HepG2 (cell line): ENCODE results near the gene LMNA. TPM values are rescaled to one million over a fixed set of nuclear protein-coding genes. Genes with fewer than 3 reads are reported as not detected.

Experiments used
- LCORL ChIP-seq, 2 experiments: fragments of 450-650 bp in 1 of 2; sonication (generic) in 1 of 2; formaldehyde crosslinking in 1 of 2; IDR thresholded peaks; 2 replicates each; pipeline versions ENCODE4 v1.5.0 to v1.6.1; 2017 to 2020; ENCODE audit warnings: antibody characterized with exemption in 1 of 2, missing genetic modification reagents in 1 of 2
- MAFK ChIP-seq, 2 experiments: IDR thresholded peaks in 1 of 2; conservative IDR thresholded peaks in 1 of 2; 2 replicates each; pipeline ENCODE4 v1.6.1; 2011; ENCODE audit warnings: improper control_type of control experiment in 2 of 2, low read length in 2 of 2
- MBNL3 ChIP-seq: fragments of 250-450 bp; sonication (Bioruptor Pico); conservative IDR thresholded peaks from 2 replicates; pipeline ENCODE4 v1.8.0; 2022; ENCODE audit warnings: mild to moderate bottlenecking, inconsistent platforms
- MEIS1 ChIP-seq: sonication (generic); formaldehyde crosslinking; IDR thresholded peaks from 2 replicates; pipeline ENCODE4 v1.9.0; 2021; ENCODE audit warnings: mild to moderate bottlenecking, missing genetic modification reagents, moderate library complexity, borderline replicate concordance
- NFRKB ChIP-seq: fragments of 450-650 bp; IDR thresholded peaks from 2 replicates; pipeline ENCODE4 v1.6.1; 2017
- REPIN1 ChIP-seq: sonication (generic); formaldehyde crosslinking; IDR thresholded peaks from 2 replicates; pipeline ENCODE4 v1.8.0; 2022; ENCODE audit warnings: missing genetic modification reagents, low read depth, mild to moderate bottlenecking, borderline replicate concordance
- SNAPC2 ChIP-seq: sonication (generic); formaldehyde crosslinking; IDR thresholded peaks from 2 replicates; pipeline ENCODE4 v1.8.1; 2022; ENCODE audit warnings: mild to moderate bottlenecking, missing genetic modification reagents
- ZNF225 ChIP-seq: sonication (generic); formaldehyde crosslinking; IDR thresholded peaks from 2 replicates; pipeline ENCODE4 v1.4.0; 2020; ENCODE audit warnings: mild to moderate bottlenecking, missing genetic modification reagents
- ZNF496 ChIP-seq: sonication (generic); formaldehyde crosslinking; IDR thresholded peaks from 2 replicates; pipeline ENCODE4 v1.8.1; 2023; ENCODE audit warnings: mild to moderate bottlenecking, moderate library complexity, missing genetic modification reagents; ENCODE audit not compliant: insufficient replicate concordance
- ZNF510 ChIP-seq: sonication (generic); formaldehyde crosslinking; IDR thresholded peaks from 2 replicates; pipeline ENCODE4 v1.4.0; 2020; ENCODE audit warnings: low read depth, mild to moderate bottlenecking, missing genetic modification reagents
- ZNF543 ChIP-seq: sonication (generic); formaldehyde crosslinking; IDR thresholded peaks from 2 replicates; pipeline ENCODE4 v1.4.0; 2020; ENCODE audit warnings: mild to moderate bottlenecking, missing genetic modification reagents
- ZNF607 ChIP-seq: sonication (generic); formaldehyde crosslinking; IDR thresholded peaks from 2 replicates; pipeline ENCODE4 v1.5.1; 2020; ENCODE audit warnings: missing genetic modification reagents, mild to moderate bottlenecking, borderline replicate concordance
- polyA plus RNA-seq, 8 experiments: library from polyadenylated mRNA; depleted of rRNA in 3 of 8; stranded (reverse) in 7 of 8; unstranded in 1 of 8; fragments of >200 nt; fragmentation: Illumina TruSeq in 4 of 8; extraction: Trizol in 4 of 8; gene quantifications; 2 replicates each; pipeline versions ENCODE4 v1.2.1 to v1.2.3, GENCODE V29; 2011 to 2016; ENCODE audit warnings: low read depth in 4 of 8, missing spikeins in 1 of 8, mixed read lengths in 1 of 8; ENCODE audit not compliant: insufficient read depth in 1 of 8
- total RNA-seq, 5 experiments: library from RNA; depleted of rRNA; stranded (reverse); fragments of >200 nt; fragmentation: Illumina TruSeq; extraction: Trizol; gene quantifications; 2 replicates each; pipeline ENCODE4 v1.2.3, GENCODE V29; 2016; ENCODE audit warnings: low read depth in 1 of 5
- TF ChIP-seq, protein P1 (sequence below): sonication (generic); formaldehyde crosslinking; IDR thresholded peaks from 2 replicates; pipeline ENCODE4 v1.5.0; 2020; ENCODE audit warnings: mild to moderate bottlenecking, low read depth, missing genetic modification reagents, borderline replicate concordance
- TF ChIP-seq, protein P2 (sequence below): sonication (generic); formaldehyde crosslinking; IDR thresholded peaks from 2 replicates; pipeline ENCODE4 v1.4.0; 2020; ENCODE audit warnings: mild to moderate bottlenecking, missing genetic modification reagents
- TF ChIP-seq, protein P3 (sequence below): sonication (generic); formaldehyde crosslinking; IDR thresholded peaks from 2 replicates; pipeline ENCODE4 v1.4.0; 2020; ENCODE audit warnings: mild to moderate bottlenecking, missing genetic modification reagents, borderline replicate concordance
- TF ChIP-seq, protein P4 (sequence below): sonication (generic); formaldehyde crosslinking; IDR thresholded peaks from 2 replicates; pipeline ENCODE4 v1.4.0; 2020; ENCODE audit warnings: mild to moderate bottlenecking, missing genetic modification reagents
- TF ChIP-seq, protein P5 (sequence below): sonication (generic); formaldehyde crosslinking; IDR thresholded peaks from 2 replicates; pipeline ENCODE4 v1.5.0; 2020; ENCODE audit warnings: mild to moderate bottlenecking, missing genetic modification reagents, moderate library complexity
- TF ChIP-seq, protein P6 (sequence below): sonication (generic); formaldehyde crosslinking; IDR thresholded peaks from 2 replicates; pipeline ENCODE4 v1.5.0; 2020; ENCODE audit warnings: missing genetic modification reagents

The LMNA gene
- total and polyA plus RNA-seq, 2 of the 13 experiments (the other 11 are each of a cell fraction or from before 2014, with no cell fraction given): 107 to 225 TPM

DNA sequence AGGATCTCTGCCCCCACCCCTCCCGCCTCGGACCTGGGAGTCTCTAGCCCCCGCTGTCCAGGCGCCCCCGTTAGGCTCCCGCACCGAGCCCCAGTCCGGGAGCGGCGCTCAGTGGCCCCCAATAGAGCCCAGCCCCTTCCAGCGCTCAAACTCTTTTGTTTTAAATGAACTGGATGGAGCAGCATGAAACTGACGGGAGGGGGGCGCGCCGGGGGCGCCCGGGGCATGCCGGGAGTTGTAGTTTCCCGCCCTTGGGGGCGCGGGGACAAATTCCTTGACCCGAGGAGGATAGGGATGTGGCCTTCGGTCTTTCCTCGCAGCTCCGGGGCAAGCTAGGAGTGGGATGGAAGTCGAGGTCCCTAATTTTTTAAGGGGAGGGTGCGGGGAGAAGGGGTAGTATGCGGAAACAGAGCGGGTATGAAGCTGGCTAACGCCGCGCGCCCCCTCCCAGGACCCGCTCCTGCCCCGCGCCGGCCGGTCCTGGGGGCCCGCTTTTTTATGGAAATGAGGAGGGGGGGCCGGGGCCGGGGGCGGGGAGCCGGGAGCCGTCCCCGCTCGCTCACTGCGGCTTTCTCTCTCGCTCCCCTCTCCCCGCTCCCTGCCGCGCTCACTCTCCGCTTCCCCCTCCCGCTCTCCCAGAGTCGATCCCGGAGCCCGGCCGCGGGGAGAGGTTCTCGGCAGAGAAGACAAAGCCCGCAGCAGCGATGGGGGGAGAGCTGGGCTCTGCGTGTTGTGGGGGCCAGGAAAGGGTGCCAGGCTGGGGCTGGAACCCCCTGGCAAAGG, 32.0 kb upstream of the LMNA start, which contains the start of gene MEX3A (continued):
- TF ChIP-seq ZNF543 (CRISPR knock-in tag) (no peak), ZNF225 (CRISPR knock-in tag) (no peak), ZNF510 (CRISPR knock-in tag) (no peak), ZNF607 (CRISPR knock-in tag) (peak; percentile 48; the same call in 1 of the 2 replicates), SNAPC2 (CRISPR knock-in tag) (no peak), REPIN1 (CRISPR knock-in tag) (no peak), MBNL3 (no peak), MAFK (conservative IDR thresholded peaks at IDR 0.05 in 1 of 2, IDR thresholded peaks at IDR 0.05 in 1 of 2; ENCODE audit: low read length in 2 of 2) (no peak), ZNF496 (CRISPR knock-in tag) (no peak), MEIS1 (CRISPR knock-in tag) (peak; percentile 41; the same call in 1 of the 2 replicates), LCORL (IDR thresholded peaks at IDR 0.05) (no peak), LCORL (CRISPR knock-in tag; IDR thresholded peaks at IDR 0.05) (peak; percentile 82; the same call in 1 of the 2 replicates), NFRKB (no peak)
- TF ChIP-seq, protein P1, sequence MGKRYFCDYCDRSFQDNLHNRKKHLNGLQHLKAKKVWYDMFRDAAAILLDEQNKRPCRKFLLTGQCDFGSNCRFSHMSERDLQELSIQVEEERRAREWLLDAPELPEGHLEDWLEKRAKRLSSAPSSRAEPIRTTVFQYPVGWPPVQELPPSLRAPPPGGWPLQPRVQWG (CRISPR knock-in tag): no peak
- TF ChIP-seq, protein P2, sequence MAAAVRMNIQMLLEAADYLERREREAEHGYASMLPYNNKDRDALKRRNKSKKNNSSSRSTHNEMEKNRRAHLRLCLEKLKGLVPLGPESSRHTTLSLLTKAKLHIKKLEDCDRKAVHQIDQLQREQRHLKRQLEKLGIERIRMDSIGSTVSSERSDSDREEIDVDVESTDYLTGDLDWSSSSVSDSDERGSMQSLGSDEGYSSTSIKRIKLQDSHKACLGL (CRISPR knock-in tag): no peak; the same call in 1 of the 2 replicates
- TF ChIP-seq, protein P3, sequence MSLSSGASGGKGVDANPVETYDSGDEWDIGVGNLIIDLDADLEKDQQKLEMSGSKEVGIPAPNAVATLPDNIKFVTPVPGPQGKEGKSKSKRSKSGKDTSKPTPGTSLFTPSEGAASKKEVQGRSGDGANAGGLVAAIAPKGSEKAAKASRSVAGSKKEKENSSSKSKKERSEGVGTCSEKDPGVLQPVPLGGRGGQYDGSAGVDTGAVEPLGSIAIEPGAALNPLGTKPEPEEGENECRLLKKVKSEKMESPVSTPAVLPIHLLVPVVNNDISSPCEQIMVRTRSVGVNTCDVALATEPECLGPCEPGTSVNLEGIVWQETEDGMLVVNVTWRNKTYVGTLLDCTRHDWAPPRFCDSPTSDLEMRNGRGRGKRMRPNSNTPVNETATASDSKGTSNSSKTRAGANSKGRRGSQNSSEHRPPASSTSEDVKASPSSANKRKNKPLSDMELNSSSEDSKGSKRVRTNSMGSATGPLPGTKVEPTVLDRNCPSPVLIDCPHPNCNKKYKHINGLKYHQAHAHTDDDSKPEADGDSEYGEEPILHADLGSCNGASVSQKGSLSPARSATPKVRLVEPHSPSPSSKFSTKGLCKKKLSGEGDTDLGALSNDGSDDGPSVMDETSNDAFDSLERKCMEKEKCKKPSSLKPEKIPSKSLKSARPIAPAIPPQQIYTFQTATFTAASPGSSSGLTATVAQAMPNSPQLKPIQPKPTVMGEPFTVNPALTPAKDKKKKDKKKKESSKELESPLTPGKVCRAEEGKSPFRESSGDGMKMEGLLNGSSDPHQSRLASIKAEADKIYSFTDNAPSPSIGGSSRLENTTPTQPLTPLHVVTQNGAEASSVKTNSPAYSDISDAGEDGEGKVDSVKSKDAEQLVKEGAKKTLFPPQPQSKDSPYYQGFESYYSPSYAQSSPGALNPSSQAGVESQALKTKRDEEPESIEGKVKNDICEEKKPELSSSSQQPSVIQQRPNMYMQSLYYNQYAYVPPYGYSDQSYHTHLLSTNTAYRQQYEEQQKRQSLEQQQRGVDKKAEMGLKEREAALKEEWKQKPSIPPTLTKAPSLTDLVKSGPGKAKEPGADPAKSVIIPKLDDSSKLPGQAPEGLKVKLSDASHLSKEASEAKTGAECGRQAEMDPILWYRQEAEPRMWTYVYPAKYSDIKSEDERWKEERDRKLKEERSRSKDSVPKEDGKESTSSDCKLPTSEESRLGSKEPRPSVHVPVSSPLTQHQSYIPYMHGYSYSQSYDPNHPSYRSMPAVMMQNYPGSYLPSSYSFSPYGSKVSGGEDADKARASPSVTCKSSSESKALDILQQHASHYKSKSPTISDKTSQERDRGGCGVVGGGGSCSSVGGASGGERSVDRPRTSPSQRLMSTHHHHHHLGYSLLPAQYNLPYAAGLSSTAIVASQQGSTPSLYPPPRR (CRISPR knock-in tag): no peak
- TF ChIP-seq, protein P4, sequence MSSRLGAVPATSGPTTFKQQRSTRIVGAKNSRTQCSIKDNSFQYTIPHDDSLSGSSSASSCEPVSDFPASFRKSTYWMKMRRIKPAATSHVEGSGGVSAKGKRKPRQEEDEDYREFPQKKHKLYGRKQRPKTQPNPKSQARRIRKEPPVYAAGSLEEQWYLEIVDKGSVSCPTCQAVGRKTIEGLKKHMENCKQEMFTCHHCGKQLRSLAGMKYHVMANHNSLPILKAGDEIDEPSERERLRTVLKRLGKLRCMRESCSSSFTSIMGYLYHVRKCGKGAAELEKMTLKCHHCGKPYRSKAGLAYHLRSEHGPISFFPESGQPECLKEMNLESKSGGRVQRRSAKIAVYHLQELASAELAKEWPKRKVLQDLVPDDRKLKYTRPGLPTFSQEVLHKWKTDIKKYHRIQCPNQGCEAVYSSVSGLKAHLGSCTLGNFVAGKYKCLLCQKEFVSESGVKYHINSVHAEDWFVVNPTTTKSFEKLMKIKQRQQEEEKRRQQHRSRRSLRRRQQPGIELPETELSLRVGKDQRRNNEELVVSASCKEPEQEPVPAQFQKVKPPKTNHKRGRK (CRISPR knock-in tag): no peak
- TF ChIP-seq, protein P5, sequence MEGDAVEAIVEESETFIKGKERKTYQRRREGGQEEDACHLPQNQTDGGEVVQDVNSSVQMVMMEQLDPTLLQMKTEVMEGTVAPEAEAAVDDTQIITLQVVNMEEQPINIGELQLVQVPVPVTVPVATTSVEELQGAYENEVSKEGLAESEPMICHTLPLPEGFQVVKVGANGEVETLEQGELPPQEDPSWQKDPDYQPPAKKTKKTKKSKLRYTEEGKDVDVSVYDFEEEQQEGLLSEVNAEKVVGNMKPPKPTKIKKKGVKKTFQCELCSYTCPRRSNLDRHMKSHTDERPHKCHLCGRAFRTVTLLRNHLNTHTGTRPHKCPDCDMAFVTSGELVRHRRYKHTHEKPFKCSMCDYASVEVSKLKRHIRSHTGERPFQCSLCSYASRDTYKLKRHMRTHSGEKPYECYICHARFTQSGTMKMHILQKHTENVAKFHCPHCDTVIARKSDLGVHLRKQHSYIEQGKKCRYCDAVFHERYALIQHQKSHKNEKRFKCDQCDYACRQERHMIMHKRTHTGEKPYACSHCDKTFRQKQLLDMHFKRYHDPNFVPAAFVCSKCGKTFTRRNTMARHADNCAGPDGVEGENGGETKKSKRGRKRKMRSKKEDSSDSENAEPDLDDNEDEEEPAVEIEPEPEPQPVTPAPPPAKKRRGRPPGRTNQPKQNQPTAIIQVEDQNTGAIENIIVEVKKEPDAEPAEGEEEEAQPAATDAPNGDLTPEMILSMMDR (CRISPR knock-in tag): peak; percentile 10; the same call in 1 of the 2 replicates
- TF ChIP-seq, protein P6, sequence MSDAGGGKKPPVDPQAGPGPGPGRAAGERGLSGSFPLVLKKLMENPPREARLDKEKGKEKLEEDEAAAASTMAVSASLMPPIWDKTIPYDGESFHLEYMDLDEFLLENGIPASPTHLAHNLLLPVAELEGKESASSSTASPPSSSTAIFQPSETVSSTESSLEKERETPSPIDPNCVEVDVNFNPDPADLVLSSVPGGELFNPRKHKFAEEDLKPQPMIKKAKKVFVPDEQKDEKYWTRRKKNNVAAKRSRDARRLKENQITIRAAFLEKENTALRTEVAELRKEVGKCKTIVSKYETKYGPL (CRISPR knock-in tag): no peak
